GM18502 (cell line): Measurements from ENCODE around the gene HEPN1.

Source experiments
- ATAC-seq: cut with Tn5 transposase; IDR thresholded peaks from one replicate; pipeline ENCODE4 v1.9.1; 2021; ENCODE audit warnings: mild to moderate bottlenecking; ENCODE audit not compliant: unreplicated experiment, poor library complexity

HEPN1 gene

GRCh38 chr11:124918950-124919349 is at the start of gene HEPN1:
HEPN1 (plus strand) TSS chr11:124919250.
- no peak for ATAC-seq

DNA sequence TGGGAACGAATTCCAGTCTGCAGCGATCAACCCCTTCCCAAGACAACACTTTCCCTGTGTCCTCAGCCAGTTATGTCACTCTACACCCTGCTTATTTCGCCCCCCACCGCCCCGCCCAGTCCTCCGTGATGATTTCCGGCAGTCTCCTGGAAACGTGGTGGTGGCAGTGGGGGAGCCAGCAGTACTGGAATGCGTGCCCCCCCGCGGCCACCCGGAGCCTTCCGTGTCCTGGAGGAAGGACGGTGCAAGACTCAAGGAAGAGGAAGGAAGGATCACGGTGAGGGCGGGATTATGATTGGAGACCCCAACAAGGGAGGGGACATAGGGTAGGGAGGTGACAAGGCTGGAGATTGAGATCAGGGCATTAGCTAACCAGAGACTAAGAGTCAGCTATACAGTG is 49.7 kb upstream of the HEPN1 start:
- ATAC-seq, result no peak

DNA sequence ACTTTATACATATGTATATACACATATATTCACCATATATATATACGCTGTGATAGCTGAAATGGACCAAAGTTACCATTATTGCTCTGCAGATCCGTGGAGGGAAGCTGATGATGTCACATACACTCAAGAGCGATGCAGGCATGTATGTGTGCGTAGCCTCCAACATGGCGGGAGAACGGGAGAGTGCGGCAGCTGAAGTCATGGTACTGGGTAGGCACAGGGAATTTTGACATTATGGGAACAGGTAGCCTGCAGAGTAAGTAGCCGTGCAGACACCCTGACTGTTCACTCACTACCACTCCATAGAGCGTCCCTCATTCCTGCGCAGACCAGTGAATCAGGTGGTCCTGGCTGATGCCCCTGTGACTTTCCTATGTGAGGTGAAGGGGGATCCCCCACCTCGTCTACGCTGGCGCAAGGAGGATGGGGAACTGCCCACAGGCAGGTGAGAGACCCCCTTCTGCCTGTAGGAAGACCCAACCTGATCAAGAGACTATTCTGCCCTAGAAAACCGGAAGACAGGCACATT is 49.1 kb upstream of the HEPN1 start:
- ATAC-seq, result no peak

GRCh38 chr11:124870430-124870829 is 48.6 kb upstream of the HEPN1 start:
- no peak for ATAC-seq

DNA sequence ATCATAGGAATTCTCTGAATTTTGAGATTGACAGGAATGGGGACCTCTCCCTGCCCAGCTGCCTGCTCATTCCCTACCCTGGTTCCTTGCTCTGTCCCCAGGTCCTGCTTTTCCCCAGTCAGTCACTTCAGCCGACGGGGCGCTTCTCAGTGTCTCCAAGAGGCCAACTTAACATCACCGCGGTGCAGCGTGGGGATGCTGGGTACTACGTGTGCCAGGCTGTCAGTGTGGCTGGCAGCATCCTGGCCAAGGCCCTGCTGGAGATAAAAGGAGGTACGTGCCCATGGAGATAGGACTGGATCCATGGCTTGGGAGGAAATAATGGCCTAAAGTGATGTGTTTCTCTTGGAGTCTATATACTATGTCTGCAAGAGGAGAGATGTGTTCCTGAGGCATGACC is 46.8 kb upstream of the HEPN1 start:
- no peak for ATAC-seq

GRCh38 chr11:124872741-124873140 is 46.3 kb upstream of the HEPN1 start:
- ATAC-seq, result no peak

DNA sequence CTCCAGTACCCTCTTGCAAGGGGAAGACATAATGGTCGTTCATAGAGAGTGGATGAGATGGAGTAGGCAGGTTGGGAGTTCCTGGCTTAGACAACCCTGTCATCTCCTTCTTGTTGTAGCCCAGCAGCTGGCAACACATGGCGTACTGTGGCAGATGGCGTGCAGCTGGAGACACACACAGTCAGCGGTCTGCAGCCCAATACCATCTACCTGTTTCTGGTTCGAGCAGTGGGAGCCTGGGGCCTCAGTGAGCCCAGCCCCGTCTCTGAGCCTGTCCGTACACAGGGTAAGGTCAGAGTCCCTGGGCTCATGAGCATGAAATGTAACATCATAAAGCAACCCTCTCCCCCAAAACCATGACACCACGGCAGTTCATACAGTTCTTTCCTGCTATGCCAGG is 45.1 kb upstream of the HEPN1 start:
- ATAC-seq, result no peak

GRCh38 chr11:124874571-124875255 is 44.3 kb upstream of the HEPN1 start:
- ATAC-seq, result no peak

DNA sequence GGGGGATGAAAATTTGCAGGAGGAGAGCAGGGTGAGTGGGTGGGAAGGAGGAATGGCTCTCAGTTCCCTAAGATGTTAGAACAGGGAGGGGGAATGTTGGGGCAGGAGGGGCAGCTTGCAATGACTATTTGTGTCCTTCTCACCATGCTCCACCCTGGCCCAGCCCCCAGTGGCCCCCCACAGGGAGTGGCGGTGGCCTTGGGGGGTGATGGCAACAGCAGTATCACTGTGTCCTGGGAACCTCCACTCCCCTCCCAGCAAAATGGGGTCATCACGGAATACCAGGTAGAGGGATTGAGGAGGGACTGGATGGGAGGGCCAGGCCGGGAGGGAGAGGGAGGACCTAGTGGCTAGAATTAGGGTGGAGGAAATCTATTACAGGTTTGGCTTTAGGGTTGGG is 43.6 kb upstream of the HEPN1 start:
- ATAC-seq, result no peak

GRCh38 chr11:124875943-124876817 is 42.9 kb upstream of the HEPN1 start:
- ATAC-seq, result peak; percentile 92

GRCh38 chr11:124876818-124877630 is 42.0 kb upstream of the HEPN1 start:
- no peak for ATAC-seq

GRCh38 chr11:124877631-124877909 is 41.5 kb upstream of the HEPN1 start:
- no peak for ATAC-seq

DNA sequence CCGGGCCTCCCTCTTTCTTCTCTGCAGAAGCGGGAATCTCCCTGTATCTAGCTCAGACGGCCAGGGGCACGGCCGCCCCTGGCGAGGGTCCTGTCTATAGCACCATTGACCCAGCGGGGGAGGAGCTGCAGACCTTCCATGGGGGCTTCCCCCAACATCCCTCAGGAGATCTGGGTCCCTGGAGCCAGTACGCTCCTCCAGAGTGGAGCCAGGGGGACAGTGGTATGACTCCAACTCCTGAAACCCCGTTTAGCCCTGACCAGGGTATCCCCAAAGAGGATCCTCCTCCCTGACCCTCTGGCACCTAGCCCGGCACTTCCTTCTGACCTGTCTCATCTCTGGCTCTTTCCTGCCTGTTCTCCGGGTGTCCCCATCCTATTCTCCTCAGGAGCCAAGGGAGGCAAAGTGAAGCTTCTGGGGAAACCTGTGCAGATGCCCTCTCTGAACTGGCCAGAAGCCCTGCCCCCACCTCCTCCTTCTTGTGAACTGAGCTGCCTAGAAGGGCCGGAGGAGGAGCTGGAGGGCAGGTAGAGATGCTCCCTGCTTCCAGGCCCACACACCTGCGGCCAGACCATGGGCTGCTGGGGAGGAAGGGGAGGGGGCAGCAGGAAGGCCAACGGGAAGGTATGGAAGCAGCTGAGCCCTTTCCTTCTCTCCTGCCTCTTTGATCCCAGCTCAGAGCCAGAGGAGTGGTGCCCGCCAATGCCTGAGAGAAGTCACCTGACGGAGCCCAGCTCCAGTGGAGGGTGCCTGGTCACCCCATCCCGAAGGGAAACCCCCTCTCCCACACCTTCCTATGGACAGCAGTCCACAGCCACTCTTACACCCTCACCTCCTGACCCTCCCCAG is 40.9 kb upstream of the HEPN1 start:
- ATAC-seq, result no peak

GRCh38 chr11:124878759-124879492 is 40.1 kb upstream of the HEPN1 start:
- ATAC-seq, result no peak

DNA sequence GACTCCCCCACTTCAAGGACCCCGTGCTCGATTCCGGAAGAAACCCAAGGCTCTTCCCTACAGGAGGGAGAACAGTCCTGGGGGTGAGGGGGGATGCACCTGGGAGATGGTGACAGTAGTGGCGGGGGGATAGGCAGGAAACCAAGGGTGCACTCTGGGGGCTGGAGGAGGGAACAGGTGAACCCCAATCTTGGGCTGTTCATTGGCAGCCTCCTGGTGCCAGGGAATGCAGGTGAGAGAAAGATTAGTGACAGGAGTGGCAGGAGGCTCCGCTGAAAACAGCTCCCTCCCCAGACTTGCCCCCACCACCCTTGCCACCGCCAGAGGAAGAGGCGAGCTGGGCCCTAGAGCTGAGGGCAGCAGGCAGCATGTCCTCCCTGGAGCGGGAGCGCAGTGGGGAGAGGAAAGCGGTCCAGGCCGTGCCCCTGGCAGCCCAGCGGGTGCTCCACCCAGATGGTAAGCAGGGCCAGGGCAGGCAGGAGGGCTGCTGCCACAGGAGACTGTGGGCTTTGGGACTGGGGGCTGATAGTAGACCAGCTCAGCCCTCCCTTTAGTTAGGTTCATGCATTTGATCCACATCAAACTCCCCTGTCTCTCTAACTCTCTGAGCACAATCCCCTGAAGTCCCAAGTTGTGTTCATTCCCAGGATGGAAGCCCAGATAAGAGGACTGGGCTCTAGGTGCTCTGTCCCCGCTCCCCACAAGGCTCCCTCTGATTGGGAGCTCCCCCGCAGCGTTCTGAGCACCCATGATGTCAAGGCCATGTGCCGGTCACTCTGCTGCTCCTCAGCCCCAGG is 39.4 kb upstream of the HEPN1 start:
- no peak for ATAC-seq

DNA sequence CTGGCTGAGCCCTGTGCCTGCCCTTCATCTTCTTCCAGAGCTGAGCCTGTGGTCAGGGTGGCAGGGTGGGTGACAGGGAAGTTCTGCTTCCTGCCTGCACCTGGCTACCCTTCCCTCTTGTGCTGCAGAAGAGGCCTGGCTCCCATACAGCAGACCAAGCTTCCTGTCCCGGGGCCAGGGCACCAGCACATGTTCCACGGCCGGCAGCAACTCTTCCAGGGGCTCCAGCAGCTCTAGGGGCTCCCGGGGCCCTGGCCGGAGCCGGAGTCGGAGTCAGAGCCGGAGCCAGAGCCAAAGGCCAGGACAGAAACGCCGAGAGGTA is 38.8 kb upstream of the HEPN1 start:
- ATAC-seq, result no peak

DNA sequence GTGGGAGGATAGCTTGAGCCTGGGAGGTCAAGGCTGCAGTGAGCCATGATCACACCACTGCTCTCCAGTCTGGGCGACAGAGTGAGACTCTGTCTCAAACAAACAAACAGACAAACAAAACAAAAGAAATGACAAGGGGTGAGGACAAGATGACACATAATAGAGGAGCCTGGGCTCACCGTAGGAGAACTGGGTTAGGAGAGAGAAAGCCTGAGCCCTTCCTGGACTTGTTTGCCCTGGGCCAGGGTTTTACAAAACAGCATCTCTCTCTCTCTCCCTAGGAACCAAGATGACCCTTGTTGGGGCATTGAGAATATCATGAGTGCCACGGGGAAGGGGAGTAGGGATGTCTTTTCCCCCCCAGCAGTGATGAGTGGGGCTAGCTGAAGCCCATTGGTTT is 38.1 kb upstream of the HEPN1 start:
- ATAC-seq, result no peak

DNA sequence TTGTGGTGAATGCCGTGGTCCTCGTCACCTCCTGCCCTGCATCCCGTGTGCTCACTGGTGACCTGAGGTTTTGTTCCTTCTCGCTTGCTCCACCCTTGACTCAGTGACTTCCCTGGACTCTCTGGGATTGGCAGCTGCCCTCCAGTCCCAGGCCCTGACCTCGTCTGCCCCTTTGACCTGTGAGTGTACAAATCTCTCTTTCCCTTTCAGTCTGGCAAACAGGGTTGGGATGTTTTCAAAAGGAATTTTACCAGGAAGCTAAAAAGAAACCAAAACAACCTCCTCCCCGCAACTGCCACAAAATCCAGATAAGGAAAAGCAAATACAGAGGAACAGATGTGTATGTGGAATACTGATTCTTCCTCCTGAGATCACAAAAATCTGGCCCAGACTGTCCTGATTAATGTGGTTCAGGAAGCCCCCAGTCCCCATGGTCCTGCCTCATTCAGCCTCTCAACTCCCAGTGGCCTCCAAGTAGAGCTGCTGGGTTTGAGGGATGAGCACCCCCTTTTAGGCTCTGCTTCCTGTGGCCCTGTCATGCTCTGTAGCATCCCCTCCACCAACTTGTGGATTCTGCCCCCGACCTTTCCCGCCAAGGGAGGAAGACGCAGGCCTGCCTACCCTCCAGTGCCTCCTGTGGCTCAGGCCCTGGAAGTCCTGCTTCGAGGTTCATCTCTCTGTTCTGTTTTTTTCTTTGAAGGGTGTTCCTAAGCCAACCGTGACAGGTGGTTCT is 36.5 kb upstream of the HEPN1 start:
- ATAC-seq, result no peak
